ENCODE data around the gene SEMA5A.

SEMA5A gene

DNA sequence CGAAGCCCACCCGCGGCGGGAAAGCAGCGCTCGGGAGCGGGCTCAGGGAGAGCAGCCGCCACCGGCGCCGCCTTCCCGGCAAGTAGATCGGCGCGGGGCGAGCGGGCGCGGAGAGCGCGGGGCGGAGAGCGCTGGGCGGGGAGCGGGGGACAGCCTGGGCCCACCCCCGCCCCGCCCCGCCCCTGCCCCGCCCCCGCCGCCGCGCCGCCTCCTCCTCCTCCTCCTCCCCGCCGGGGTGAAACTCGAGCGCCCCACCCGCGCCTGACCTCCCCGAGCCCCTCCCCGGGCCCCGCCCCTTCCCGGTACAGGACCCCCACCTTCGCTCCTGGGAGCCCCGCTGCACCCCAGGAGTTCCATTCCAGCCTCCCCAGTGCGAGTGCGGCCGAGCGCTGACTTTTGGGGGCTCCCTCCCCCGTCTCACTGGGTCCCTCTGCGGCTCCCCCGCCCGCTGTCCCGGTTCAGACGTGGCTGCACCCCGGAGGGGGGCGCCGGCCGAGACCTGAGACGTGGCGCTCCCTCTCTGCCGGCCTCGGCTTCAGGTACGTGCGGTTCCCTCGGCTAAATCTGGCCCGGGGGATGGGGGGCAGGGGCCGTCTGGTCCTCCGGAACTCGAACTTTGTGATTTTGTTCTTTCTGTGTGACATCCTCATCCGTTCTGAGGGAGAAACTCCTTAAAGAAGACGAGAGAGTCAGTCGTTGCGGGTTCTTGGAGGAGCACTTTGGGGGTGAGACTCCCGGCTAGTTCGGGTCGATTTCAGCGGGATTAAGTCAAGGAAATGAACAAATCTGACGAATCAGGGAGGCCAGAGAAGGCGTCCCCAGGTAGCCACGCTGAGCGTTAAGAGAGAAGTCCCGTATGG, at the start of gene SEMA5A:
TSS of gene SEMA5A (minus strand) at position 84 of the 860 bp plus-strand sequence. CDS start 166,129 bp downstream, outside the sequence.
- TF ChIP-seq CTCF (IDR thresholded peaks at IDR 0.05; ENCODE audit: insufficient read depth, missing control alignments) = no peak
- FAIRE-seq (no peak), DNase-seq (ENCODE audit: insufficient read length, low spot score) (no peak)

DNA sequence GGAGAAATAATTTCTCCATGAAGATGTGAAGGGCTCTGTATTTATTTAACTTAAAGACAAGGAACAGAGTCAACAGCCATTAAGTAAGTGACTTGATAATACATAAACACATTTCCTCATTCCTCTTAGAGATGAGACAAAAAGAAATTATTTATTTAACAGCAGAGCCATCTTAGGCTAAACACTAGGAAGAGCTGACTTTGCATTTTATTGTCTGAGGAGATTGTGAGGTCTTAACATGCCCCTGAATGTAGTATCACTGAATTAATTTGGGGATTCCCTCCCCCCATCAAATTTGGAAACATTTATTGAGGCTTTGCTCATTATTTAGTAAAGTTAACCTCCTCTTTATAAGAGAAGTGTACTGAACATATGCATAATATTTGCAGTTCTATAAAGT, 49.0 kb upstream of the SEMA5A start:
- TF ChIP-seq CTCF (IDR thresholded peaks at IDR 0.05; ENCODE audit: insufficient read depth, missing control alignments) = no peak
- DNase-seq (ENCODE audit: insufficient read length, low spot score) (no peak), FAIRE-seq (no peak)

- no peak for DNase-seq (ENCODE audit: insufficient read length, low spot score)
- FAIRE-seq = no peak
- no peak for TF ChIP-seq CTCF (IDR thresholded peaks at IDR 0.05; ENCODE audit: insufficient read depth, missing control alignments)
Measured at GRCh38 chr5:9589049-9589835, 43.4 kb upstream of the SEMA5A start.

DNA sequence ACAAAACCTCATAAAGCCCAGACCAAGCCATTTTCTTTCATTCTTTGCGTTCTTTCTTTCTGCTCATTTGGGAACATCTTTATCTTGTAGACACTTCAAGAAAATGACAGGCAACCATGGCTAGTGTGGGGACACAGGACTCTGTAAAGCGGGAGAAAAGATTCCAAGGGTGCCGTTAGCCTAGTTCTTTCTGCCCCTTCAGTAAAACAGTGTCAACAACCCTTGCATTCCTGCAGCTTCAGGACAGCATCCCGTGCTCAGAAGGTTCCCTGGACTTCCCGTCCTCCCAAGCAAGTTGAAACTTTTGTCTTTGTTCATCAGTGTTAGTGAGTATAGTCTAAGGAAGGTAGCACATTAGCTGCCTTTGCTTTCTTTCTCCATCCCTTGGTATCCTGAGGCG, 42.4 kb upstream of the SEMA5A start:
- FAIRE-seq = no peak
- no peak for TF ChIP-seq CTCF (IDR thresholded peaks at IDR 0.05; ENCODE audit: insufficient read depth, missing control alignments)
- DNase-seq (ENCODE audit: insufficient read length, low spot score) = no peak

DNA sequence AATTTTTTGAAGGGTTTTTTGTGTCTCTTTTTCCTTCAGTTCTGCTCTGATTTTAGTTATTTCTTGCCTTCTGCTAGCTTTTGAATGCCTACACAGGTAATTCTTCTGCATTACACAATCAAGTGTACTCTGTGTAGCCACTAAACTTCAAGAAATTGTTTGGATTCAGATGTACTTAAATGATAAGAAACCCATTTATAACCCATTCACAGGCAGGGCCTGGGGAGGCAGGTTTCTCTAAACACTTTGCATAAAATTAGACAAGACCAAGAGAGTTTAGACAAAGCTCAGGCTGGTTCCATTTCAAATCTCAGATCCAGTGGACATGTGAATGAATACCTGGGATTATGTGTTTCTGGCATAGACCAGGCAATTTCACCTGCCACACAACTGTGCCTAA, 41.3 kb upstream of the SEMA5A start:
- DNase-seq (ENCODE audit: insufficient read length, low spot score) = no peak
- TF ChIP-seq CTCF (IDR thresholded peaks at IDR 0.05; ENCODE audit: insufficient read depth, missing control alignments) = no peak
- FAIRE-seq = no peak

- TF ChIP-seq CTCF (IDR thresholded peaks at IDR 0.05; ENCODE audit: insufficient read depth, missing control alignments) = no peak
- FAIRE-seq (no peak), DNase-seq (ENCODE audit: insufficient read length, low spot score) (no peak)
Measured at GRCh38 chr5:9582406-9582805, 36.5 kb upstream of the SEMA5A start.

Measured in D721Med (cell line).